Glutamatergic neuron (in vitro differentiated cells): ENCODE results near the gene ZKSCAN2. TPM values are rescaled to one million over a fixed set of nuclear protein-coding genes. Genes with fewer than 3 reads are reported as not detected.

Source experiments
- DNase-seq: peaks from one replicate; pipeline ENCODE4 v3.0.0; 2022
- H3K27ac Mint-ChIP-seq: one replicate; pipeline ENCODE4 v1.8.0; 2020; ENCODE audit warnings: mild to moderate bottlenecking, mixed read lengths, inconsistent platforms; ENCODE audit not compliant: unreplicated experiment
- H3K27me3 Mint-ChIP-seq: one replicate; pipeline ENCODE4 v1.8.0; 2020; ENCODE audit warnings: mild to moderate bottlenecking, moderate library complexity, mixed read lengths, inconsistent platforms; ENCODE audit not compliant: unreplicated experiment
- H3K36me3 Mint-ChIP-seq: one replicate; pipeline ENCODE4 v1.8.0; 2020; ENCODE audit warnings: mild to moderate bottlenecking, mixed read lengths, inconsistent platforms; ENCODE audit not compliant: unreplicated experiment
- H3K4me1 Mint-ChIP-seq: one replicate; pipeline ENCODE4 v1.8.0; 2020; ENCODE audit warnings: mild to moderate bottlenecking, low read depth, mixed read lengths, inconsistent platforms; ENCODE audit not compliant: unreplicated experiment
- H3K4me3 Mint-ChIP-seq: one replicate; pipeline ENCODE4 v1.8.0; 2020; ENCODE audit warnings: mild to moderate bottlenecking, mixed read lengths, inconsistent platforms; ENCODE audit not compliant: unreplicated experiment
- H3K9me3 Mint-ChIP-seq: one replicate; pipeline ENCODE4 v1.8.0; 2020; ENCODE audit warnings: mild to moderate bottlenecking, moderate library complexity, mixed read lengths, inconsistent platforms; ENCODE audit not compliant: unreplicated experiment
- CTCF ChIP-seq: fragments of 200-600 bp; sonication (generic); IDR thresholded peaks from one replicate; pipeline ENCODE4 v1.5.0; 2021; ENCODE audit not compliant: partially characterized antibody, unreplicated experiment
- total RNA-seq: library from RNA; stranded (reverse); fragmentation: NEBNext Ultra II Directional; extraction: Animal tissue kit (Norgen Biotek cat#: 25700); gene quantifications from one replicate; pipeline ENCODE4 v1.2.1, GENCODE V29; 2021; ENCODE audit not compliant: unreplicated experiment

The ZKSCAN2 gene
- total RNA-seq, 1 donor from 2014 or later = 16.6 TPM

GRCh38 chr16:25189305-25189704 is 68.3 kb downstream of the ZKSCAN2 start:
- Mint-ChIP-seq H3K27ac (no peak overlapping the region), H3K4me1 (no peaks in the 10 kb centered on the region), H3K9me3 (no peaks in the 10 kb centered on the region), H3K36me3 (no peaks in the 10 kb centered on the region), H3K27me3 (no peaks in the 10 kb centered on the region), H3K4me3 (no peak overlapping the region)
- TF ChIP-seq CTCF = no peak
- no peak for DNase-seq

GRCh38 chr16:25187491-25187795 is 70.2 kb downstream of the ZKSCAN2 start:
- Mint-ChIP-seq H3K36me3 (no peaks in the 10 kb centered on the region), H3K27me3 (no peaks in the 10 kb centered on the region), H3K4me1 (no peaks in the 10 kb centered on the region), H3K27ac (no peak overlapping the region), H3K9me3 (no peaks in the 10 kb centered on the region), H3K4me3 (no peak overlapping the region)
- DNase-seq = no peak
- TF ChIP-seq CTCF = no peak

Other genes with a start within 250 kb of the ZKSCAN2 start
- 89.9 TPM for gene ARHGAP17, start 242.5 kb downstream of the ZKSCAN2 start, total RNA-seq
- gene LCMT1, start 146.1 kb downstream of the ZKSCAN2 start, total RNA-seq = 67.6 TPM
- gene AQP8, start 40.9 kb downstream of the ZKSCAN2 start, total RNA-seq = not detected